Bronchial epithelial cell (primary cell): ENCODE results near the gene DMRT3. TPM values are rescaled to one million over a fixed set of nuclear protein-coding genes. Genes with fewer than 3 reads are reported as not detected.
A peak's percentile ranks its signal among the peaks of the same experiment; 100 is the strongest.

Experiments
- DNase-seq: peaks from one replicate; pipeline ENCODE4 v3.0.0-alpha.2; 2010; ENCODE audit warnings: low read depth
- FAIRE-seq: peaks from 2 replicates; lab custom pipeline; 2011; peaks lifted over from hg19 to GRCh38; lab: Jason Lieb, UNC
- H3K27me3 ChIP-seq: 2 replicates; pipeline ENCODE4 v1.5.1; 2011; ENCODE audit warnings: low read length; ENCODE audit not compliant: control insufficient read depth, insufficient read depth
- H3K36me3 ChIP-seq: 2 replicates; pipeline ENCODE4 v1.5.1; 2011; ENCODE audit warnings: low read length; ENCODE audit not compliant: control insufficient read depth, insufficient read depth
- H3K4me3 ChIP-seq: 2 replicates; pipeline ENCODE4 v1.5.1; 2011; ENCODE audit warnings: mild to moderate bottlenecking, low read depth, low read length, control low read depth
- total RNA-seq: library from RNA; depleted of rRNA; stranded (reverse); fragments of >200 nt; gene quantifications from 2 replicates; pipeline ENCODE4 v1.2.1, GENCODE V29; 2014
- TF ChIP-seq, protein P1 (sequence below): IDR thresholded peaks from 2 replicates; pipeline ENCODE4 v1.5.1; 2011; ENCODE audit warnings: mild to moderate bottlenecking, moderate library complexity, low read length, control low read depth, inconsistent platforms; ENCODE audit not compliant: insufficient read depth, severe bottlenecking

Gene DMRT3
- total RNA-seq, 1 donor from 2014 or later: not detected

GRCh38 chr9:1025131-1025530 lies 48.7 kb downstream of the DMRT3 start:
- TF ChIP-seq, protein P1, sequence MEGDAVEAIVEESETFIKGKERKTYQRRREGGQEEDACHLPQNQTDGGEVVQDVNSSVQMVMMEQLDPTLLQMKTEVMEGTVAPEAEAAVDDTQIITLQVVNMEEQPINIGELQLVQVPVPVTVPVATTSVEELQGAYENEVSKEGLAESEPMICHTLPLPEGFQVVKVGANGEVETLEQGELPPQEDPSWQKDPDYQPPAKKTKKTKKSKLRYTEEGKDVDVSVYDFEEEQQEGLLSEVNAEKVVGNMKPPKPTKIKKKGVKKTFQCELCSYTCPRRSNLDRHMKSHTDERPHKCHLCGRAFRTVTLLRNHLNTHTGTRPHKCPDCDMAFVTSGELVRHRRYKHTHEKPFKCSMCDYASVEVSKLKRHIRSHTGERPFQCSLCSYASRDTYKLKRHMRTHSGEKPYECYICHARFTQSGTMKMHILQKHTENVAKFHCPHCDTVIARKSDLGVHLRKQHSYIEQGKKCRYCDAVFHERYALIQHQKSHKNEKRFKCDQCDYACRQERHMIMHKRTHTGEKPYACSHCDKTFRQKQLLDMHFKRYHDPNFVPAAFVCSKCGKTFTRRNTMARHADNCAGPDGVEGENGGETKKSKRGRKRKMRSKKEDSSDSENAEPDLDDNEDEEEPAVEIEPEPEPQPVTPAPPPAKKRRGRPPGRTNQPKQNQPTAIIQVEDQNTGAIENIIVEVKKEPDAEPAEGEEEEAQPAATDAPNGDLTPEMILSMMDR: no peak
- no peaks in the 10 kb centered on the region for H3K27me3 ChIP-seq
- H3K4me3 ChIP-seq: no peak overlapping the region
- H3K36me3 ChIP-seq: no peaks in the 10 kb centered on the region
- FAIRE-seq (no peak), DNase-seq (peak; percentile 91)

- TF ChIP-seq, protein P1: no peak
- Histone ChIP-seq H3K36me3 (no peaks in the 10 kb centered on the region), H3K27me3 (no peaks in the 10 kb centered on the region), H3K4me3 (no peak overlapping the region)
- FAIRE-seq (no peak), DNase-seq (no peak)
Observed at GRCh38 chr9:1026219-1026618, 49.8 kb downstream of the DMRT3 start.

GRCh38 chr9:1028501-1029190 lies 52.2 kb downstream of the DMRT3 start:
- no peaks in the 10 kb centered on the region for H3K36me3 ChIP-seq
- no peak overlapping the region for H3K4me3 ChIP-seq
- FAIRE-seq: no peak
- DNase-seq: no peak
- TF ChIP-seq, protein P1: no peak
- no peaks in the 10 kb centered on the region for H3K27me3 ChIP-seq

DNA sequence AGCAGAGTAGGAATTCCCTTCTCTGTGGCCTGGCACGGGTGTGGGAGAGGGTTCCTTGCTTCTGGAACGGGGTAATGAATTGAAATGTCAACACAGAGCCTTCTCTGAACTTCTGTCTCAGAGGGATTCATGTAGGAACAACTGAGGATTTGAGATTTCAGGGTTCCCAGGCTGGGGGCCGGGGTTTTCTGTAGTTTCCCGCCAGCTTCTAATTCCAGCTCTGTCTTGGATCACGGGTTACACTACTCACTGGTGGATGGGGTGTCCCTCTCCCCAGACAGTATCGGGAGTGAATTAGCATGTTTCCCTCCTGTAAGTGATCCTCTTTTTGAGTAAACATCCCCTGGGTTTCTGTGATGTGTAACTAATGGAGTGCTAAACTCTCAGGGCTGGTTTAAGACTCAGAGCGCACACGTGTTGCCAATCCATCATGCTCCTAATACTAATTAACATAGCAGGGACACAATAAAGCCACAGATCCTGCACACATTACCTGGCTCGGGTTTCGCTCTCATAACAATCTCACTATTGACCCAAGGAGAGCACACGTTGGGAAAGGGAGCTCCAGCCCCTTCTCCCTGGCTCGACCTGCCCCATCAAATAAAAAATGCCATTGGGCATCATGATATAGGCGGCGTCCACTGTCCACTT lies 55.6 kb downstream of the DMRT3 start:
- Histone ChIP-seq H3K4me3 (no peak overlapping the region), H3K36me3 (no peaks in the 10 kb centered on the region), H3K27me3 (no peaks in the 10 kb centered on the region)
- TF ChIP-seq, protein P1: no peak
- FAIRE-seq (no peak), DNase-seq (no peak)

GRCh38 chr9:1034271-1034670 lies 57.8 kb downstream of the DMRT3 start:
- TF ChIP-seq, protein P1: no peak
- H3K36me3 ChIP-seq: no peaks in the 10 kb centered on the region
- DNase-seq (no peak), FAIRE-seq (no peak)
- H3K27me3 ChIP-seq: no peaks in the 10 kb centered on the region
- no peak overlapping the region for H3K4me3 ChIP-seq
